HG03439 (cell line): ENCODE data around the gene ELAC2.
"Not testable (repeated sequence)": the region's sequence is repeated elsewhere in the genome, so short reads cannot be mapped to it uniquely, and the experiment has no call there.

Source experiments
- ATAC-seq: cut with Tn5 transposase; IDR thresholded peaks from one replicate; pipeline ENCODE4 v1.9.1; 2021; ENCODE audit warnings: mild to moderate bottlenecking, moderate library complexity; ENCODE audit not compliant: unreplicated experiment

The ELAC2 gene

DNA sequence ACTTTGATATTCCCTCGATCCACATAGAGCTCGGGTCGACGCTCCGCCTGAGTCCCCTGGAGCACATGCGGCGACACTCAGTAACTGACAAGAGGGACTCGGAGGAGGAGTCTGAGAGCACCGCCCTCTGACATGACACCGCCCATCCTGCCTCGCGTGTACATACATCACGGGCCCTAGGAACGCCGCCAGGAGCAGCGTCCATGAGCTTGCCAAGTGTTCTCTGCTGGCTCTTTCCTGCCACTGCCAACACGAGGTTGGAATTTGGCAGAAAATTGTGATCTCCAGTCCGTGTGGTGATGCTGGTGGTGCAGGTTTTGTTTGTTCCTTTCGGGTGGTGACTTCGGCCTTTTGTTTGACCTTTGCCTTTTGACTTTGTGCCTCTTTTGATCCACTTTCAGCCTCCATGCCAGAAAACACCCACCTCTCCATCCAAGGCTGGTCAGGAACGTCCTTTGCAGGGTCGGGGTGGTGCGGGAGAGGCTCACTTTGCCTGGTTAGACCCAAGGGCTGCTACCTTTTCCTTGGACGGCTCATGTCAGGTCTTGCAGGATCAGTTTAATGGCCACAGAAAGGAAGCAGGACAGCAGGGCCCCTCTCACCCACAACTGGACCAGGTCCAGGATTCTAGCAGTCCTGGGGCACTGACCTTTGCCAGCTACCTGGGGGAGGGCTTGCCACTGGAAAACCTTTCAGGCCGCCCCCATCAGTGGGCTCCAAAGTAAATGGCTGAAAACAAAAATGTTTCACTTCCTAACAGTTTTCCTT is 27.6 kb downstream of the ELAC2 start:
- ATAC-seq: no peak

DNA sequence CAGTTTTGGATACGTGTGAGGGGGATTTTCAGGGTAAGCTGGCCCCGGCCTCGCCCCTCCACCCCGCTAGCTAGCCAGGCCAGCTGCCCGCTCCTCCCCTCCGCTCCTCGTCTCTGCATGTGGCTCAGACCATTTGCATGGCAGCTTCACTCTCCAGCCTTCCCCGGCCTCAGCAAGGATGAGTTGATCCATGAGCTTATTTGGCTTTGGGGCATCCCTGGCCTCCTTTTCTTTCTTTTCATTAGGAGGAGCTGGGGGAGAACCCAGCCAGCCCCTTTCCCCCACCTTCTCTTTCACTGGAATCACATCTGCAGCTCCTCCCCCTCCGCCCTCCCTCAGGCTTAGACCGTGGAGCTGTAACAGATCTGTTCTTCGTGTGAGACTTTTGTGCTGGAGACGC is 30.7 kb downstream of the ELAC2 start:
- ATAC-seq: no peak

DNA sequence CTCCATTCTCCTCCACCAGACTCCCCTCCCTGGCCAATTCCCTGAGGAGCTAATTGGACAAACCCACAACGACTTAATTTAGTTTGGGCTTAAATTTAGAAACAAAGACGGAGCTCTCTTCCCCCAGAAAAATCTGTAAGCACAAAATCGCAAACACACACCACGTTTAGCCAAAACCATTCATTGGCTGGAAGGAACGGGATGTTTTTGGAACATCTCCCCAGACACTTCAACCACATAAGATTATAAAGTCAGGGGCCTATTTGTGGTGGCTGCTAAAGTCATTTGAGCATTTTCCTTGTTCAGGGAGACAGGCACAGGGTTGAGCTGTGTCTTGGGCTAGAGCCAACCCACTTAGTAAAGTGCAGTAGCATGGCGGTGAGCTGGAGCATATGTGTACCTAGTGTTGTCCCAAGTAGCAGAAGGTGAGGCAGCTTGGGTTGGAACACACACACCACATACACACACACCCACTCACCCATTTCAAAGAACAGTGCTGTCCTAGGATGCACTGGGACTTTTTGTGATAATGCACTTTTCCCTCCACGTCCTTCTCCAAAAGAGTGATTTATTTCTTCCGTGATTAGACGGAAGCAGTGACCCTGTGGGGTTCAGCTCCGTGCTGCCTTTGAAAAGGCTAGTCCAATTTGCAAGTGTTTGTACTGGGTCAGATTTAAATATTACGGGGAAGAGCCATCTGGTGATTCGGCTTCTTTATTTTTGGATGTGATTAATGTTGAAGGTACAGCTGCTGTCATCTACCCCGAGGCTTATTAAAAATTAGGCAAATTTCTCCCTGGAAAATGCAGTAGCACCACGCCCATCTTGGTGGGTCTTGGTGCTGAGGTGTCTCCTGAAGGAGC is 32.2 kb downstream of the ELAC2 start:
- no peak for ATAC-seq

DNA sequence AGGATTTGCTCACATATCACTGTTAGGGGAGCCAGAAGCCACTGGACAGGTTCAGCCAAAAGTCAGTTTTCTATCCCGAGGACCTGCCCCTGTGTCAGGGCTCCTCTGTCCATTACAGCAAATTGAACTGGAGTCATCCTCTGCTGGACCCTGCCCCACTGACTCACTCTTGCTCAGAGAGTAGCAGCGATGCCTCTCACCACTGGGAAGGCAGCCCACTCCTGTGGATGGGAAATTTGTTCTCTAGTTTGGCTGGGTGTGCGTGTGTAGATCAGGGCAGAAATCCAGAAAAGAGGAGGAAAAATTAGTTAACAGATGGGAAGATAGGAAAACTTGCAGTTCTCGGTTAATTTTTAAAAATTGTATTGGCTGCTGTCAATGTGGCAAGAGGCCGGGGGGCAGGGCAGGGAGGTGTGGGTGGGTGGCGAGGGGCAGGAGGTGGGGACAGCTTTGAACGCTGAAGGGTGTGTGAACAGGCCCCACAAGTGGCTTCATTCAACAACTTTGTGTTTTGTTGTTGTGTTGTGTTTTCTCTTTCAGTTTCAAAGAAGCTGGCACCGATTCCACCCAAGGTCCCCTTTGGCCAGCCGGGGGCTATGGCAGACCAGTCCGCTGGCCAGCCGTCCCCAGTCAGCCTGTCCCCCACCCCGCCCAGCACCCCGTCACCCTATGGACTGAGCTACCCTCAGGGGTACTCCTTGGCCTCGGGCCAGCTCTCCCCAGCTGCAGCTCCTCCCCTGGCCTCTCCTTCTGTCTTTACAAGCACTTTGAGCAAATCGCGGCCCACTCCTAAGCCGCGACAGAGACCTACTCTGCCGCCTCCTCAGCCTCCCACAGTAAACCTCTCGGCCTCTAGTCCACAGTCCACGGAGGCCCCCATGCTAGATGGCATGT is 33.6 kb downstream of the ELAC2 start:
- no peak for ATAC-seq

DNA sequence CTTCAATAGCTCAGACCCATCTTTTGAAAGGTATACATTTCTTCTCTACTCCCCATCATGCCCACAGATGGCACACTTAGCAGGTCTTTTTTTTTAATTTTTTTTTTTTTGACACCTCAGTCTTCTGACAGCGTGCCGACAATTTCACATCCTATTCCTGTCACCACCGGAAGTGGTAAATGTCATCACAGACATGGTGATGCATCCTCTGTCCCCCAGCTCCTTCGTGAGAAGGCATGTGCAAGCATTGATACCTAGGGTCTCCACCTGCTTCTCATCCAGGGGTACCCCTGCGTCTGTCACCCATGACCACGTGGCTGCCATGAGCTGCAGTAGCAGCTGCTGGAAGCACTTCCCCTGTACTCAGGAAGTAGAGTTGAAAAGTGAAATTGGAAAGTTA is 35.6 kb downstream of the ELAC2 start:
- ATAC-seq: peak; percentile 63

DNA sequence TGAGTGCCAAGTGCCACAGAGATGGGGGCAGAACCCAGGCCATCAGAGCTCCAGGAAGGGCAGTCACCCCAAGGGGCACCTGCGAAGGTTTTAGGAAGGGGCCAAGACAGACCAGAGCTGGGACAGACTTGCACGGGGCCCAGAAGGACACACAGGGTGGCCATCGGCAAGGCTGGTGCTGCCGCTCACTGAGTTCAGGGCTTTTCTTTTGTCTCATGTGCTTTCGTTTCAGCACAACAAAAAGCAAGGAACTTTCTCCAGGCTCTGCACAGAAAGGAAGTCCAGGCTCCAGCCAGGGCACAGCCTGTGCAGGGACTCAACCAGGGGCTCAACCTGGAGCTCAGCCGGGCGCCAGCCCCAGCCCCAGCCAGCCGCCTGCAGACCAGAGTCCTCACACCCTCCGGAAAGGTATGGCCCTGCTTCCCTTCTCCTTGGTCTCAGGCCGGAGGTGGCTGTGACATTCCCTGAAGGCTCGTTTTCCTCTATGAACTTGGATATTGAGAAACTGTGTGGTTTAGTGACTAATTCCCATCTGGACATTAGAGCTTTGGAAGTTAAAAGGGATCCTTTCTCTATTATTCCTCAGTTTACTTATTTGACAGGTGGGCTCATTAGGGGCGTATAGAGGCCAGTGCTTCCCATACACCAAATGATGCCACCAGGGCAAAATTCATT is 37.9 kb downstream of the ELAC2 start:
- ATAC-seq: no peak

DNA sequence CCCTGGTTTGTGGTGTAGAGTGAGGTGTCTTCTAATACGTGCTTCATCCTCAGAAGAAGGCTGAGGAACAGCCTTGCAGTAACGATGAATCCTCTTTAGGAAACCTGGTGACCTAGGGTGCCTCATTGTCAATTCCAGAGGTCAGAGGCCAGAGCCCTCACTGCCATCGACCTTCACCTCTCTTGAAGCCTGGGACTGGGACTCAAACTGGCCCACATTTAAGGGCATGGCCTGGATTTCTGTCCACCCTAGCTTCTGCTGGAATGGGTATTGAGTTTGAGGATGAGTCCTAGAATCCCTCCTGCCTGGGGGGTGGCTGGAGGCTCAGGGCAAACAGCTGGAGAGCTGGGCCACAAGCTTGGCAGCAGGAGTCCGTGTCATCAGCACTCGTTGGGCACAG is 38.6 kb downstream of the ELAC2 start:
- ATAC-seq: no peak

DNA sequence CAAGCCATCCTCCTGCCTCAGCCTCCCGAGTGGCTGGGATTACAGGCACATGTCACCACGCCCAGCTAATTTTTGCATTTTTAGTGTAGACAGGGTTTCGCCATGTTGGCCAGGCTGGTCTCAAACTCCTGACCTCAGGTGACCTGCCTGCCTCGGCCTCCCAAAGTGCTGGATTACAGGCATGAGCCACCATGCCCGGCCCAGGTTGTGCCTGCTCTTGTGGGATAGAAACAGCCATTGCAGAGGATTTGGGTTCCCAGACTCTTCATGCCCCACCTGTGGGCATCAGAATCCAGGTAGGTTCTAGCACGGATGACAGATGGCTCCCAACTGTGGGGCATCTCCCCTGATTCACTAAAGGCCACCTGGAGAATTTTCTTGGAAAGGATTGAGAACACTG is 39.0 kb downstream of the ELAC2 start:
- not testable (repeated sequence) for ATAC-seq

DNA sequence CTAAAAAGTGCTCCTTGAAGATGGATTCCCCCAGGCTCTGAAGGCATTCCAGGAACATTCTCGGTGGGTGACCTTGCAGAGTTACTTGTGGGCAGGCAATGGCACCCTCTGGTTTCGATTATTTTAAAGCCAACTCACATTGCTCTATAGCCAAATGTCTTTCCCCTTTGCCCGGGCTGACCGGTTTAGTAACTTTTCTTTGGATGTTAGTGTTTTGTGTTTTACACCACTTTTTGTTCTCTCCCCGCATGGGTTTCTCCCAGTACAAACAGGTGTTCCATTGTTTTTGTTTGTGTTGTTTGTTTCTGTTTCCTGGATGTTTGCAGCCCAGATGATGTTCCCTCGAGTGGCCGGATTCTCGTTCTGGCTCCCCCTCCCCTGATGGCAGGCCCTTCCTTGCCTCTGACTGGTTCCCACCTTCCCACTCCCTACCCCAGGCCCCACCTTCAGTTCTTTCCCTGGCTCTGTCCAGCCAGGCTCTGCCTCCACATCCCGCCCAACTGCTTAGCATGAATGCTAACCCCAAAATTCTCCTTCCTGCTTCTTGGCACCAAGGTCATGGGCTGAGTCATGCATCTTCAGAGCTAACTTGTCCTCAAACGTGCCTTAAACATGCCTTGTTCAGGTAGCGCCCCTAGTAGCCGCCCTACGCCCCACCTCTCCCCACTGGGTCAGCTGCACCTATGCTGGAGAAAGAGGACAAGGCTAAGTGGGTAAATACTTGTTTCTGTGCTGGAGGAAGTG is 40.6 kb downstream of the ELAC2 start:
- no peak for ATAC-seq

DNA sequence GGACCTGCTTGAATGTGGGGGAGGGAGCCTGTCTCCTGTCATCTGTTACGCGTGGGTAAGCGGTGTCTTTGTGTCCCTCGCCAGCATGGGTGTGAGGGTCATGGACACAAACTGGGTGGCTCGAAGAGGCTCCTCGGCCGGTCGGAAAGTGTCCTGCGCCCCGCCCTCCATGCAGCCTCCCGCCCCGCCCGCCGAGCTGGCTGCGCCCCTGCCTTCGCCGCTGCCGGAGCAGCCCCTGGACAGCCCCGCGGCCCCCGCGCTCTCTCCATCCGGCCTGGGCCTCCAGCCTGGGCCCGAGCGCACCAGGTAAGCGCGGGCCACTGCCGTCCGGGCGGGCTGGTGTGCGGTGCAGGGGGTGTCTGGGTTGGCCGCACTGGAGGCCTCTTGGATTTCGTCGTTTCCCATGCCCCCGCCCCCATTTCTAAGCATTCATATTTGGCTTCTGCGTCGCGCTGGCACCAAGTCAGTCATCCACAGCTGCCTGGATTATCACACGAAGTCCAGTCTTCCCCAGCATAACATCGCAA is 43.8 kb downstream of the ELAC2 start:
- no peak for ATAC-seq

DNA sequence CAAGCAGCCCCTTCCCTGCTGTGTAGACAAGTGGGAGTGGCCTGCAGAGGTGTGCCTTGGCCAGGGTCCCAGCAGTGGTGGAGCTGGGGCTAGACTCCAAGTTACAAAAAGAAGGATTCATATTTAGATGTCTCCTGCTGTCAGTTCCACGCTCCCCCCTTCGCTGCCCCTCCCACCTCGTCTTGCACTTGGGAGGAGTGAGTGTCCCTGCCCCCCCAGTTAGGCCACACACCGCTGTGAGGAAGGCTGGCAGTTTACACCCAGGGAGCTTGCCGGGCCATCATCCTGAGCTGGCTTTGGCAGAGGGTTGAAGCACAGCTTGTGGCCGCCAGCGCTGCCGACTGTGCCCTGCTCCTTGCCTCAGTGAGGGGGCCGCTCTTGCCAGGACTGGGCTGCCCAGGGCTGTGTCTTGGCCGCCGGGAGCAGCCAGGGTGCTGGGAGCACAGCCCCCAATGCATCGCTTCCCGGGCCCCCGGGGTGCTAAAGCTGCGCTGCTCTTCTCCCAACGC is 44.3 kb downstream of the ELAC2 start:
- no peak for ATAC-seq

DNA sequence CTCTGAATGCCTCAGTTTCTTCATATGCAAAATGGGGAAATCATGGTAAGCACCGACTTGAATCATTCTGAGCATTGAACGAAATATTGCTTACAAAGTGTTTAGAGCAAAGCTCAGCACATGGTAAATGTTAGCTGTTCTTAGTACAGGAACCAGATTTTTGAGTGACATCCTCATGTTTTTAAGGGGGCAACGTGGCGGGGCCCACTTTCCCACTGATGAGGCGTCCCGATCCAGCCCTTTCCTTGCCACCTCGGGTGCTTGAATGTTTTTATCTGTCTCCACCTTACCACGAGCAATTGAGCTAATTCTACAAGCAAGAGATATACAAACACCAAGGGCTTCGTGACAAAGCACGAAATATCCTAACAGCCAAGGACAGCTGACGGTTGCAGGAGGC is 49.9 kb downstream of the ELAC2 start:
- ATAC-seq: no peak

DNA sequence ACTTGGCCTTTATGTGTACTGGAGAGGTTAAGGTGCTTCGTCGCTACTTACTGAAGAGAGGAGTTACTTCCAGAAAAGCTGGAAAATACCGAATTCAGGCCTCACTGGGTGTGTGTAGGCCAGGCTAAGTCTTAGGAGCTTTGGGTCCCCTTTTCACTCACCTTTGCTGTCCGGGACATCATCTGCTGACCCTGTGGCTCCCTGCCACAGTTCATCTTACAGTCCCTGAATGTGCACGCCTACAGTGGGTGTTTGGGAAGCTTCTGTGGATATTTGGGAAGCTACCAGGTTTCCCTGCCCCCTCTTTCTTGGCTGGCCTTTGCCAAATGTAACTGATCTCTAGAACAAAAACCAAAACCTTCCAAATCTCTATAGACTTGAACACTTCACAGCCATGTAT is 51.4 kb downstream of the ELAC2 start:
- ATAC-seq: no peak

DNA sequence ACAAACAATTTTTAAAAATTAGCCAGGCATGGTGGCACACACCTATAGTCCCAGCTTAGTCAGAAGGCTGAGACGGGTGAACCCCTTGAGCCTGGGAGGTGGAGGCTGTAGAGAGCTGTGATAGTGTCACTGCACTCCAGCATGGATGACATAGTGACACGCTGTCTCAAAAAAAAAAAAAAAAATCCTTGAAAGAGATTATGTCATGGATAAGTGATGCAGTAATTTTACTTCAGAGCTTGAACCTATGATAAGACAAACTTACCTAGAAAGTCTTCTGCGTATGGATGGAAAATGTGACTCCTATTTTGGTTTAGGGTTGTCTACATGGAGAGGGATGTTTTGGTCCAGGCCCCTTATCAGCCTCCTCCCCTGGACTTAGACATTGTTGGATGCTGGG is 51.8 kb downstream of the ELAC2 start:
- ATAC-seq: no peak

DNA sequence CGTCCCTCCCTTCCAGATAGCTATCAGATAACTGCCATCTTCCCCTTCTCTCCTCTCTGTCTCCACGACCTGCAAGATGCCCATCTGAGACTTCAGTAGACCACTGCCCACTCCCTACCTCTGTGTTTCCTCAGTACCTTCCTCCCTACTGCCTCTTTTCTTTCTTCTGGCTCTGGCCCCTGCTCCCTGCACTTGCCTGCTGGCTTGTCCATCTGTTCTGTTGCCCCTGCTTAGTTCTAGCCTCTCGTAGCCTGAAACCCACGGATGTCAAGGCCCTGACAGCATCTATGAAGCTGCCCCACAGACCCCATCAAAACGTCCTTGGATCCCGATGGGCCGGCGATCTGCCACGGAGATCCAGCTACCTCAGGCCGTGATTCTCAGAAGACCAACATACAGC is 53.0 kb downstream of the ELAC2 start:
- ATAC-seq: no peak

DNA sequence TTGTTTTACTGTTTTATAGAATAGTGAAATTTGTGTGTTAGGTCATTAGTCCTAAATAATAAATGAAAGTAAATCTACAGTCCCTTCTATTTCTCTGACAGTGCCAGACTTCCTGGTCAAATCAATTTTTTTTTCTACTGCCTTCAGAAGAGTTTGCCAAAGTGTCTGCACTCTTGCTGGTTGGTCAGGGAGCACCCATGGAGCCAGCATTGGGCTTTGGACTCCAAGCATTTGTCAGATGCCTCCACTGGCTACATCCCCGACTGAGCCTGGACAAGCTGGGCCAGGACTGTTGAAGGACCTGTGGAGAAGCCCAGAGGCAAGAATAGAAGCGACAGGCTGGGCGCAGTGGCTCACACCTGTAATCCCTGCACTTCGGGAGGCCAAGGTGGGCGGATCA is 53.7 kb downstream of the ELAC2 start:
- ATAC-seq: no peak

DNA sequence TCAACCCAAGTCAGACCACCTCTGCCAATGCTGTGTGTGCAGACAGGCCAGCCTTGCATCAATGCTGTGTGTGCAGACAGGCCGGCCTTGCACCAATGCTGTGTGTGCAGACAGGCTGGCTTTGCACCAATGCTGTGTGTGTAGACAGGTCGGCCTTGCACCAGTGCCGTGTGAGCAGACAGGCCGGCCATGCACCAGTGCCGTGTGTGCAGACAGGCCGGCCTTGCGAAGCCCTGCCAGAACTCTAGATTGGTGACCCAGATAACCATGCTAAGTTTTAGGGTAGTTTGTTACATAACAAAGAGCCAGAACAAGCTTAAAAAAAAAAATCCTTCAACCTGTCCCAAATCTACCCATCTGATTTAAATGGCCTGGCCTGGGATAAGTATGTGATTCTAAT is 54.3 kb downstream of the ELAC2 start:
- no peak for ATAC-seq

DNA sequence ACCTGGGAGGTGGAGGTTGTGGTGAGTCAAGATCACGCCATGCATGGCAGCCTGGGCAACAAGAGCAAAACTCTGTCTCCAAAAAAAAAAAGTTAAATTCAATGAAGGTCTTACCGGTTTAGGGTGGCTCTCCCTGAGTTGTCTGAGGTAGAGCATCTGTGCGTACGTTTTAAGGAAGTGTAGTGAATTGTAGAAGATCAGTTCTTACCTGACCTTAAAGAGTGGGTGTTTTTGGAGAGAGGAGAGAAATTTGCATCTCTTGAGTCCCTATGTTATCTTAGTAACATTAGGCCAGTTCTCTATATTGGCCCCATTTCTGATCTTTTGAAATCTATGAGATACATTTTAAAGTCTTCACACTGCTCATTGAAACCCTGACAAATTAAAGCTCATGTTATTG is 56.2 kb downstream of the ELAC2 start:
- ATAC-seq: no peak

DNA sequence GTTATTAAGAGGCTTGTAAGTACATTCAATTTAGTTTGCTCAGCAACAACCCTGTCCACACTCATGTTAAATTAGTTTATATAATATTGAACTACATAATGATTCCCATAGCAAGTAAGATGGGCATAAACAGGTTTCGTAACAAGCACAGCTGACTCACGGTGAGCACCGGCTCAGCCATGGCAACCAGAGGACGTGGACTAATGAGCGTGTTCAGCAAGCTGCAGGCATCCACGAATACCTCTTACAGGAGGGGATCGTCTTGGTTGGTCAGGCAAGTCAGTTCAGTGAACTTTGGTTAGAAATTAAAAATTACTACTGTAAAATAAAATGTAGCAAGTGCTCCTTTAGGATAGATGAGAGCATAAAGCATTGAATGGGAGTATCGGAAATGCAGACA is 58.4 kb downstream of the ELAC2 start:
- ATAC-seq: no peak

DNA sequence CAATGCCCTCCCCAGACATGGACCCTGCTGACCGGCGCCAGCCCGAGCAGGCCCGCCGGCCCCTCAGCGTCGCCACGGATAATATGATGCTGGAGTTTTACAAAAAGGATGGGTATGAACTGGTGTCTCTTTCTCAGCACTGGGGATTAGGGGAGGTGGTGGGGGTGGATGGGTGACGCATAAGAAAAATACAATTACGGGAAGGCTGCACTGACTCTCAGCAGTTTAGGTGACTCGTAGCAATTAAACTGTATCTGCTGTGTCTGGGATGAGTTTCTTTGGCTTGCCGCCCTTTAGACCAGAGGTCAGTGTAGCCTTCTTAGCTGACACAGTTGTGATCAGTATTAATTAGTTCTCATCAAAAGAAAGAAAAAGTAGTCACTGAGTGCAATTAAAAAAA is 59.0 kb downstream of the ELAC2 start:
- no peak for ATAC-seq
